IMR-90 (cell line): ENCODE results near the gene KLHL6. TPM values are rescaled to one million over a fixed set of nuclear protein-coding genes. Genes with fewer than 3 reads are reported as not detected.
A peak's percentile ranks its signal among the peaks of the same experiment; 100 is the strongest.

ENCODE experiments used
- ATAC-seq: fragments of 200-7000 bp; cut with Tn5 transposase; 2 replicates; pipeline ENCODE4 v1.9.1; 2020; ENCODE audit warnings: low read depth, mild to moderate bottlenecking, moderate library complexity
- BruUV-seq: library from RNA; stranded (reverse); fragments of 400-500 nt; replicated peaks from 2 replicates; lab custom pipeline; 2021; lab: Mats Ljungman, UMichigan
- CTCF ChIA-PET: fragments of 300-600 bp; formaldehyde crosslinking; extraction: SDS; loops from one replicate; lab custom pipeline; 2021; ENCODE audit warnings: antibody characterized with exemption; lab: Yijun Ruan, JAX
- POLR2A ChIA-PET: fragments of 300-600 bp; sonication (Branson Sonifier 250); formaldehyde crosslinking; loops from one replicate; lab custom pipeline; 2022; ENCODE audit warnings: antibody characterized with exemption; ENCODE audit not compliant: unreplicated experiment; lab: Charles Lee
- DNase-seq: peaks from one replicate; pipeline ENCODE4 v3.0.0; 2013
- H2AFZ ChIP-seq: replicated peaks from 2 replicates; pipeline ENCODE3; 2013; ENCODE audit warnings: low read length, mild to moderate bottlenecking; ENCODE audit not compliant: poor library complexity
- H2AK5ac ChIP-seq: 2 replicates; pipeline ENCODE4 v1.6.1; 2013; ENCODE audit warnings: low read depth, low read length, inconsistent platforms
- H2AK9ac ChIP-seq: replicated peaks from 2 replicates; pipeline ENCODE3; 2013; ENCODE audit warnings: mild to moderate bottlenecking, low read depth, low read length, moderate library complexity; ENCODE audit not compliant: poor library complexity
- H2BK120ac ChIP-seq: 2 replicates; pipeline ENCODE4 v1.6.1; 2013; ENCODE audit warnings: low read depth, low read length, inconsistent platforms
- H2BK15ac ChIP-seq: 3 replicates; pipeline ENCODE4 v1.6.1; 2013; ENCODE audit warnings: low read depth, low read length, inconsistent platforms
- H2BK20ac ChIP-seq: 2 replicates; pipeline ENCODE4 v1.6.1; 2013; ENCODE audit warnings: low read depth, mild to moderate bottlenecking, inconsistent platforms, low read length, moderate library complexity
- H2BK5ac ChIP-seq: 2 replicates; pipeline ENCODE4 v1.6.1; 2013; ENCODE audit warnings: mild to moderate bottlenecking, low read depth, low read length, inconsistent platforms; ENCODE audit not compliant: poor library complexity, severe bottlenecking
- H3K14ac ChIP-seq: replicated peaks from 2 replicates; pipeline ENCODE4 v1.6.1; 2013; ENCODE audit warnings: low read depth, low read length, inconsistent platforms
- H3K18ac ChIP-seq: 2 replicates; pipeline ENCODE4 v1.6.1; 2013; ENCODE audit warnings: low read depth, low read length, control low read depth
- H3K23ac ChIP-seq: 2 replicates; pipeline ENCODE4 v1.6.1; 2013; ENCODE audit warnings: low read depth, low read length, inconsistent platforms
- H3K27ac ChIP-seq: 2 replicates; pipeline ENCODE4 v1.5.1; 2013; ENCODE audit warnings: mild to moderate bottlenecking, control low read depth, low read length; ENCODE audit not compliant: insufficient read depth
- H3K27me3 ChIP-seq: 2 replicates; pipeline ENCODE4 v1.6.1; 2013; ENCODE audit warnings: low read length; ENCODE audit not compliant: control insufficient read depth, insufficient read depth
- H3K36me3 ChIP-seq: 2 replicates; pipeline ENCODE4 v1.6.1; 2013; ENCODE audit warnings: low read length, mixed read lengths; ENCODE audit not compliant: control insufficient read depth, insufficient read depth
- H3K4ac ChIP-seq: 2 replicates; pipeline ENCODE4 v1.6.1; 2013; ENCODE audit warnings: low read depth, low read length, inconsistent platforms
- H3K4me1 ChIP-seq: 2 replicates; pipeline ENCODE4 v1.6.1; 2013; ENCODE audit warnings: low read length, mixed read lengths; ENCODE audit not compliant: control insufficient read depth, insufficient read depth
- H3K4me2 ChIP-seq: 2 replicates; pipeline ENCODE4 v1.6.1; 2013; ENCODE audit warnings: low read depth, mild to moderate bottlenecking, control low read depth, low read length, moderate library complexity
- H3K4me3 ChIP-seq: 2 replicates; pipeline ENCODE4 v1.5.1; 2013; ENCODE audit warnings: low read depth, mild to moderate bottlenecking, control low read depth, low read length, moderate library complexity; ENCODE audit not compliant: insufficient read depth
- H3K56ac ChIP-seq: 2 replicates; pipeline ENCODE4 v1.6.1; 2013; ENCODE audit warnings: low read length, inconsistent platforms; ENCODE audit not compliant: insufficient read depth; ENCODE audit errors: extremely low read depth
- H3K79me1 ChIP-seq, 2 experiments: 2 replicates each; pipeline ENCODE4 v1.6.1; 2013; ENCODE audit warnings: low read length in 2 of 2, inconsistent platforms in 1 of 2, low read depth in 1 of 2
- H3K9ac ChIP-seq: 2 replicates; pipeline ENCODE4 v1.6.1; 2013; ENCODE audit warnings: low read depth, low read length, control low read depth
- H3K9me1 ChIP-seq: 2 replicates; pipeline ENCODE4 v1.6.1; 2013; ENCODE audit warnings: low read length, inconsistent platforms; ENCODE audit not compliant: insufficient read depth
- H3K9me3 ChIP-seq: 2 replicates; pipeline ENCODE4 v1.6.1; 2013; ENCODE audit warnings: low read length; ENCODE audit not compliant: control insufficient read depth, insufficient read depth
- H4K20me1 ChIP-seq: 2 replicates; pipeline ENCODE4 v1.6.1; 2013; ENCODE audit warnings: low read length, inconsistent platforms; ENCODE audit not compliant: insufficient read depth
- H4K5ac ChIP-seq: 2 replicates; pipeline ENCODE4 v1.6.1; 2013; ENCODE audit warnings: mild to moderate bottlenecking, low read depth, low read length, control low read depth
- H4K8ac ChIP-seq, 2 experiments: 2 replicates each; pipeline ENCODE4 v1.6.1; 2013; ENCODE audit warnings: low read depth in 2 of 2, low read length in 2 of 2, control low read depth in 1 of 2, inconsistent platforms in 1 of 2
- H4K91ac ChIP-seq: 2 replicates; pipeline ENCODE4 v1.6.1; 2013; ENCODE audit warnings: low read depth, low read length, inconsistent platforms; ENCODE audit not compliant: insufficient read depth
- MAFK ChIP-seq: IDR thresholded peaks from 2 replicates; pipeline ENCODE4 v1.6.1; 2012; ENCODE audit warnings: low read depth, low read length, improper control_type of control experiment
- RFX5 ChIP-seq: IDR thresholded peaks from 2 replicates; pipeline ENCODE4 v1.8.0; 2012; ENCODE audit warnings: low read depth, mild to moderate bottlenecking, low read length, moderate library complexity
- WGBS, 2 experiments: methylation state at CpG; one replicate each; pipeline versions ENCODE4 v1.1.5 to v1.1.7; 2013; ENCODE audit warnings: missing lambda C conversion rate in 2 of 2; ENCODE audit not compliant: insufficient read length in 1 of 2; ENCODE audit errors: extremely low coverage in 2 of 2; 5-methylcytosine and 5-hydroxymethylcytosine counted together
- dilution Hi-C: fragments of 300-500 bp; cut with HindIII; formaldehyde crosslinking; loops from one replicate; pipeline ENCODE4 v1.14.3; 2018; ENCODE audit warnings: low sequenced_read_pairs; ENCODE audit not compliant: unreplicated experiment
- in situ Hi-C: fragments of 300-500 bp; cut with MboI; formaldehyde crosslinking; loops from 3 replicates; pipeline ENCODE4 v1.14.3; 2019; ENCODE audit warnings: low sequenced_read_pairs, inconsistent platforms, mixed read lengths
- intact Hi-C: fragments of 100-400 bp; cut with micrococcal nuclease; formaldehyde crosslinking; loops from 2 replicates; pipeline ENCODE4 v1.10.0; 2022
- polyA plus RNA-seq, 3 experiments: library from polyadenylated mRNA; depleted of rRNA; stranded (reverse); fragments of >200 nt; gene quantifications; 2 replicates each; pipeline ENCODE4 v1.2.3, GENCODE V29; 2012; ENCODE audit warnings: low replicate concordance in 1 of 3
- total RNA-seq: library from RNA; depleted of rRNA; stranded (reverse); fragments of >200 nt; gene quantifications from 2 replicates; pipeline ENCODE4 v1.2.3, GENCODE V29; 2012

KLHL6 gene
- total and polyA plus RNA-seq, 2 of the 4 experiments (the other 2 are of a cell fraction) = not detected

DNA sequence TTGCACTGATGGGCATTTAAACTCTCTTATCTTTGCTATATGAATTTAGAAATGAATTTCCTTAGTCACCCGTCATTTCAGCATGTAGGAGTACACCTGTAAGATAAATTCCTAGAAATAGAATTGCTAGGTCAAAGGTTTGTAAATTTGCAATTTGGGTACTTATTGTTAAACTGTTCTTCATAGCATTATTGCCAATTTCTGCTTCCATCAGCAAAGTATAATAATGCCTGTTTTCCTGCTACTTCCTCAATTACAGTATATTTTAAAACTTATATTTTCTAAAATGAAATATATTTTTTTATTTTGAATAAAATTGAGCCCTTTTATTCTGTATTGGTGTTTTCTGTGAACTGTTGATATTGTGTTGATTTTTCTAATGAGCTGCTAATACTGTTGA lies 110.8 kb downstream of the KLHL6 start:
- H2BK5ac ChIP-seq = no peak overlapping the region
- DNase-seq = no peak
- no peak overlapping the region for H3K14ac ChIP-seq
- H3K36me3 ChIP-seq = no peaks in the 10 kb centered on the region
- no peak overlapping the region for H3K4me3 ChIP-seq
- H4K5ac ChIP-seq = no peak overlapping the region
- H2BK120ac ChIP-seq = no peak overlapping the region
- TF ChIP-seq RFX5 = no peak
- peak; percentile 55 for TF ChIP-seq MAFK
- ChIA-PET CTCF (no interaction called here), POLR2A (no interaction called here)
- no peak overlapping the region for H2AFZ ChIP-seq
- H3K23ac ChIP-seq = no peak overlapping the region
- H2AK9ac ChIP-seq = no peak overlapping the region
- no peak overlapping the region for H3K4me2 ChIP-seq
- no peak overlapping the region for H3K56ac ChIP-seq
- peaks cover 2% of the 10 kb centered on the region; the same call in 1 of the 2 replicates for H3K4me1 ChIP-seq
- H3K9me1 ChIP-seq = no peaks in the 10 kb centered on the region
- intact Hi-C loops (no loop called here), dilution Hi-C loops (no loop called here), in situ Hi-C loops (no loop called here)
- peaks cover 0 to 3% of the 10 kb centered on the region in 2 experiments; a peak in 1 of 4 replicates for H3K79me1 ChIP-seq
- no peak overlapping the region for H3K18ac ChIP-seq
- no peak overlapping the region for H2AK5ac ChIP-seq
- no peak overlapping the region for H4K91ac ChIP-seq
- peaks cover 7% of the 10 kb centered on the region for H3K9me3 ChIP-seq
- no peak overlapping the region for H3K27ac ChIP-seq
- WGBS, 2 experiments = no CpG with 5 or more reads among the region's 1 CpG
- H2BK15ac ChIP-seq = no peak overlapping the region
- ATAC-seq = no peak
- H4K8ac ChIP-seq = no peak overlapping the region
- peaks cover 2% of the 10 kb centered on the region; the same call in 1 of the 2 replicates for H3K27me3 ChIP-seq
- no TSS peak for BruUV-seq
- no peaks in the 10 kb centered on the region for H4K20me1 ChIP-seq
- no peak overlapping the region for H3K4ac ChIP-seq
- no peak overlapping the region for H2BK20ac ChIP-seq
- no peak overlapping the region for H3K9ac ChIP-seq
